Activated CD8-positive, alpha-beta T cell treated with anti-CD3 and anti-CD28 coated beads, Interleukin-2, amount 10 ng/mL, durations not matched to agents 7 days and 5 days (primary cell): ENCODE results near the gene KLHL22. TPM values are rescaled to one million over a fixed set of nuclear protein-coding genes. Genes with fewer than 3 reads are reported as not detected.
"Not testable (repeated sequence)": the region's sequence is repeated elsewhere in the genome, so short reads cannot be mapped to it uniquely, and the experiment has no call there.

Experiments
- ATAC-seq: fragments of 150-1000 bp; cut with Tn5 transposase; one replicate; pipeline ENCODE4 v1.10.0; 2021; ENCODE audit warnings: moderate library complexity
- CTCF ChIA-PET: fragments of 350-600 bp; sonication (Branson Sonifier 250); formaldehyde crosslinking; loops from one replicate; lab custom pipeline; 2021; ENCODE audit warnings: antibody characterized with exemption; lab: Charles Lee
- POLR2A ChIA-PET: fragments of 350-600 bp; sonication (Branson Sonifier 250); formaldehyde crosslinking; loops from one replicate; lab custom pipeline; 2021; ENCODE audit warnings: antibody characterized with exemption; lab: Charles Lee
- DNase-seq: peaks from one replicate; pipeline ENCODE4 v3.0.0-alpha.2; 2020
- H3K27ac Mint-ChIP-seq: one replicate; pipeline ENCODE4 v1.8.0; 2021; ENCODE audit warnings: mild to moderate bottlenecking, mixed read lengths
- H3K27me3 Mint-ChIP-seq: one replicate; pipeline ENCODE4 v1.8.0; 2021; ENCODE audit warnings: low read depth, mixed read lengths
- H3K36me3 Mint-ChIP-seq: one replicate; pipeline ENCODE4 v1.8.0; 2021; ENCODE audit warnings: low read depth, mixed read lengths
- H3K4me1 Mint-ChIP-seq: one replicate; pipeline ENCODE4 v1.8.0; 2021; ENCODE audit warnings: low read depth, mixed read lengths
- H3K4me3 Mint-ChIP-seq: one replicate; pipeline ENCODE4 v1.8.0; 2021; ENCODE audit warnings: mild to moderate bottlenecking, mixed read lengths
- H3K9me3 Mint-ChIP-seq: one replicate; pipeline ENCODE4 v1.8.0; 2022; ENCODE audit warnings: mixed read lengths; ENCODE audit not compliant: insufficient read depth
- total RNA-seq, 2 experiments: library from RNA; stranded (reverse); gene quantifications; one replicate each; pipeline ENCODE4 v1.2.3, GENCODE V29; 2021

KLHL22 gene
- total RNA-seq, 2 experiments from 2014 or later: 29.2 to 30.1 TPM

DNA sequence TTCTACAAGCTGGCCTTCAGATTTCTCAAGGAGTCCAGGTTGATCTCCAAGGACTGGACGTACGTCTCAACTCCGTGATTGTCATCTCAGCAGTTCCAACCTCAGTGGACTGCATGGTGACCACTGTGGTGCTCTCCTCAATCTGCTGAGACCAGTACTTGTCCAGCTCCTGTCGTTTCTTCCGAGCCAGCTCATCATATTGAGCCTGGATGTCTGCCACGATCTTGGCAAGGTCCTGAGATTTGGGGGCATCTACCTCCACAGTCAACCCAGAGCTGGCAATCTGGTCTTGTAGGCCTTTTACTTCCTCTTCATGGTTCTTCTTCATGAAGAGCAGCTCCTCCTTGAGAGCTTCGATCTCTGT lies 12.5 kb downstream of the KLHL22 start:
- H3K4me1 Mint-ChIP-seq, POLR2A ChIA-PET, DNase-seq, ATAC-seq, H3K27me3 Mint-ChIP-seq, H3K27ac Mint-ChIP-seq, H3K4me3 Mint-ChIP-seq, H3K9me3 Mint-ChIP-seq: not testable (repeated sequence)
- CTCF ChIA-PET: interaction anchor here (0.7 kb wide), 1 partner anchor 19 kb away, joined by 3 read pairs; no protein-coding TSS in a partner anchor
- H3K36me3 Mint-ChIP-seq: peaks cover 22% of the 10 kb centered on the region

DNA sequence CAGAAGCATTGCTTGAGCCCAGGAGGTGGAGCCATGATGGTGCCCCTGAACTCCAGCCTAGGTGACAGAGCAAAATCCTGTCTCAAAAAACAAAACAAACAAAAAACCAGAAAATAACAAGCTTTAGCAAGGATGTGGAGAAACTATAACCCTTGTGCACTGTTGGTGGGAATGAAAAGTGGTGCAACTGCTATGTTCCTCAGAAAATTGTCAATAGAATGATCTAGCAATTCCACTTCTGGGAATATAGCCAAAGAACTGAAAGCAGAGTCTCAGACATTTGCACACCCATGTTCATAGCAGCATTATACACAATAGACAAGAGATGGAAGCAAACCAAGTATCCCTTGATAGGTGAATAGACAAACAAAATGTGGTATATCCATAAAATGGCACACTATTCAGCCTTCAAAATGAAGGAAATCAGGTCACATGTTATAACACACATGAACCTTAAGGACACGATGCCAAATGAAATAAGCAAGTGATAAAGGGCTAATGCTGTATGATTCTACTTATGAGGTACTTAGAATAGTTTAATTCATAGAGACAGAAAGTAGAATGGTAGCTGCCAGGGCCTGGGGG lies 15.9 kb downstream of the KLHL22 start:
- Mint-ChIP-seq H3K4me1 (peaks cover 19% of the 10 kb centered on the region), H3K4me3 (no peak overlapping the region), H3K36me3 (peaks cover 14% of the 10 kb centered on the region), H3K27ac (no peak overlapping the region), H3K27me3 (no peaks in the 10 kb centered on the region), H3K9me3 (no peaks in the 10 kb centered on the region)
- ChIA-PET CTCF (interaction anchor here (0.8 to 1.7 kb wide), 2 partner anchors 16 to 62 kb away, joined by 3 to 5 read pairs; no protein-coding TSS in a partner anchor), POLR2A (no interaction called here)
- DNase-seq: no peak
- no peak for ATAC-seq

GRCh38 chr22:20478059-20478458 lies 17.5 kb downstream of the KLHL22 start:
- H3K4me3 Mint-ChIP-seq, CTCF ChIA-PET, ATAC-seq, H3K36me3 Mint-ChIP-seq, H3K27ac Mint-ChIP-seq, H3K27me3 Mint-ChIP-seq, DNase-seq, H3K9me3 Mint-ChIP-seq, POLR2A ChIA-PET: not testable (repeated sequence)
- peaks cover 21% of the 10 kb centered on the region for H3K4me1 Mint-ChIP-seq

DNA sequence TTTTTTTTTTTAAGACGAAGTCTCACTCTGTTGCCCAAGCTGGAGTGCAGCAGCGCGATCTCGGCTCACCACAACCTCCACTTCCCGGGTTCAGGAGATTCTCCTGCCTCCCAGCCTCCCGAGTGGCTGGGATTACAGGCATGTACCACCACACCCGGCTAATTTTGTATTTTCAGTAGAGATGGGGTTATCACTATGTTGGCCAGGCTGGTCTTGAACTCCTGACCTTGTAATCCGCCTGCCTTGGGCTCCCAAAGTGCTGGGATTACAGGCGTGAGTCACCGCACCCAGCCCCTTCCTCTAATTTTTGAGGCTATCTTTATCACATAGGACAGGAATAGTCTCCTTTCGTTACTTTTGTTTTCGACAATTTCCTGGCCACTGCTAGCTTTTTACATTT lies 20.0 kb downstream of the KLHL22 start:
- CTCF ChIA-PET, H3K27ac Mint-ChIP-seq, DNase-seq, H3K27me3 Mint-ChIP-seq, H3K4me3 Mint-ChIP-seq, H3K9me3 Mint-ChIP-seq, ATAC-seq: not testable (repeated sequence)
- peaks cover 21% of the 10 kb centered on the region for H3K4me1 Mint-ChIP-seq
- H3K36me3 Mint-ChIP-seq: peaks cover 10% of the 10 kb centered on the region
- POLR2A ChIA-PET: interaction anchor here (1.6 kb wide), 1 partner anchor 19 kb away, joined by 3 read pairs; no protein-coding TSS in a partner anchor

DNA sequence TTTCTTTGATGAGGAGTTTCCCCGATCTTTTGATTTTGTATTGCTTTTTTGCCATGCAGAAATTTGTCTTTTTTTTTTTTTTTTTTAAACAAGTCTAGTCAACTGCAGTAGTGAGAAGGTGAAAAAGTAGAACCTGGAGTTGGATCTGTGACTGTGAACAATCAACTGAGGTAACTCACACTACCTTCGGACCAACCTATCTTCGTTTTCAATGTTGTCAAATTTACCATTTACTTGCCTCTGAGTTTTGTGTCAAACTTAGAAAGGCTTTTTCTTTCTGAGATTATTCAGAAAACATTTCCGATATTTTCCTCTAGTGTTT lies 20.5 kb downstream of the KLHL22 start:
- ChIA-PET CTCF (interaction anchor here (1.2 kb wide), 1 partner anchor 12 kb away, joined by 4 read pairs; no protein-coding TSS in a partner anchor), POLR2A (interaction anchor here (1.6 kb wide), 1 partner anchor 19 kb away, joined by 3 read pairs; no protein-coding TSS in a partner anchor)
- no peak for ATAC-seq
- Mint-ChIP-seq H3K4me3 (no peak overlapping the region), H3K4me1 (peaks cover 20% of the 10 kb centered on the region), H3K27ac (no peak overlapping the region), H3K36me3 (peaks cover 13% of the 10 kb centered on the region), H3K27me3 (no peaks in the 10 kb centered on the region), H3K9me3 (no peaks in the 10 kb centered on the region)
- no peak for DNase-seq

GRCh38 chr22:20472629-20473442 lies 22.8 kb downstream of the KLHL22 start:
- no peak overlapping the region for H3K4me3 Mint-ChIP-seq
- peak overlapping the region; percentile 15 for H3K27ac Mint-ChIP-seq
- peaks cover 27% of the 10 kb centered on the region for H3K4me1 Mint-ChIP-seq
- no peak for DNase-seq
- H3K27me3 Mint-ChIP-seq: no peaks in the 10 kb centered on the region
- ChIA-PET CTCF (interaction anchor here (1.2 kb wide), 1 partner anchor 16 kb away, joined by 4 read pairs; no protein-coding TSS in a partner anchor), POLR2A (no interaction called here)
- ATAC-seq: no peak
- peaks cover 24% of the 10 kb centered on the region for H3K36me3 Mint-ChIP-seq
- H3K9me3 Mint-ChIP-seq: no peaks in the 10 kb centered on the region

DNA sequence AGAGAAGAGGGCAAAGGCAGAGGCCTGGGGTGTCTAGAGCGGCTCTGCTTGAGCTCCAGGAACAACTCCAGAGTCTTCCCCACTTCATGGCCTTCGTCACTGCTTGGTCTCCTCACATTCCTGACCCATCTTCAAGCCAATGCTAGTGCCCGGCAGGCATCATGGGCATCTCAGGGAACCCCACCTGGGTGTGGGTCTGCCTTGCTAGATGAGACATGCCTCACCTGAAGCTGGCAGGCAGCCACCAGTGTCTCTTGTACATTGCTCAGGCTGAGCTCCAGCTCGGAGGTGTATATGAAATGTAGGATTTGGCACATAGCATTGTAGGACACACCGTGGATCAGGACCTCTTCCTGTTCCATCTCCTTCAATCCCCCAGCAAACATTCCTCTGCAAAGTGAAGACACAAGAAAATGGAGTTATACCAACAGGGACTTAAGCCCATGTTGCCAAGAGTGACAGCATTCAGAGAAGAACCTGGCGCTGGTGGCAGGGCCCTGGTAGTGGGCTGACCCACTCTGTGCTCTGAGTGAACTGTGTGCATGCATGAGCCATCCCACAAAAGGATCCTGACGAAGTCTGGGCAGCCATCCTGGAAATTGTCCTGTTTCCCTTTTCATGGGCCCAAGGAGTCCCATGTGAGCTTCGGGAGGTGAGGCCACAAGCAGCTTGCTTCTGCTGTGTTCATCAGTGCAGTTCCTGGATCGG lies 24.3 kb downstream of the KLHL22 start:
- Mint-ChIP-seq H3K36me3 (peaks cover 22% of the 10 kb centered on the region), H3K4me1 (peaks cover 27% of the 10 kb centered on the region), H3K9me3 (no peaks in the 10 kb centered on the region), H3K4me3 (no peak overlapping the region), H3K27me3 (no peaks in the 10 kb centered on the region), H3K27ac (no peak overlapping the region)
- CTCF ChIA-PET: no interaction called here
- DNase-seq (no peak), ATAC-seq (no peak)
- POLR2A ChIA-PET: no interaction called here

GRCh38 chr22:20470525-20470924 lies 25.1 kb downstream of the KLHL22 start:
- H3K27me3 Mint-ChIP-seq, CTCF ChIA-PET, H3K27ac Mint-ChIP-seq: not testable (repeated sequence)

GRCh38 chr22:20469110-20469868 lies 26.3 kb downstream of the KLHL22 start:
- no peak overlapping the region for H3K4me3 Mint-ChIP-seq
- H3K27me3 Mint-ChIP-seq: no peaks in the 10 kb centered on the region
- H3K4me1 Mint-ChIP-seq: peaks cover 29% of the 10 kb centered on the region
- ChIA-PET POLR2A (no interaction called here), CTCF (interaction anchor here (2.8 kb wide), 1 partner anchor 13 kb away, joined by 13 read pairs; no protein-coding TSS in a partner anchor)
- H3K36me3 Mint-ChIP-seq: peaks cover 38% of the 10 kb centered on the region
- ATAC-seq (no peak), DNase-seq (no peak)
- no peaks in the 10 kb centered on the region for H3K9me3 Mint-ChIP-seq
- H3K27ac Mint-ChIP-seq: peak overlapping the region; percentile 56

More at GRCh38 chr22:20470525-20470924, 25.1 kb downstream of the KLHL22 start:
- ATAC-seq, H3K4me3 Mint-ChIP-seq, H3K9me3 Mint-ChIP-seq, DNase-seq, POLR2A ChIA-PET: not testable (repeated sequence)
- H3K36me3 Mint-ChIP-seq: peaks cover 25% of the 10 kb centered on the region
- H3K4me1 Mint-ChIP-seq: peaks cover 27% of the 10 kb centered on the region

- H3K27ac Mint-ChIP-seq: peak overlapping the region; percentile 8
- no peak overlapping the region for H3K4me3 Mint-ChIP-seq
- H3K9me3 Mint-ChIP-seq: no peaks in the 10 kb centered on the region
- no peaks in the 10 kb centered on the region for H3K27me3 Mint-ChIP-seq
- ATAC-seq: no peak
- peaks cover 50% of the 10 kb centered on the region for H3K4me1 Mint-ChIP-seq
- POLR2A ChIA-PET: no interaction called here
- no peak for DNase-seq
- CTCF ChIA-PET: interaction anchor here (2.8 kb wide), 1 partner anchor 11 kb away, joined by 13 read pairs; no protein-coding TSS in a partner anchor
- peaks cover 51% of the 10 kb centered on the region for H3K36me3 Mint-ChIP-seq
Observed at GRCh38 chr22:20466659-20467379, 28.8 kb downstream of the KLHL22 start.

DNA sequence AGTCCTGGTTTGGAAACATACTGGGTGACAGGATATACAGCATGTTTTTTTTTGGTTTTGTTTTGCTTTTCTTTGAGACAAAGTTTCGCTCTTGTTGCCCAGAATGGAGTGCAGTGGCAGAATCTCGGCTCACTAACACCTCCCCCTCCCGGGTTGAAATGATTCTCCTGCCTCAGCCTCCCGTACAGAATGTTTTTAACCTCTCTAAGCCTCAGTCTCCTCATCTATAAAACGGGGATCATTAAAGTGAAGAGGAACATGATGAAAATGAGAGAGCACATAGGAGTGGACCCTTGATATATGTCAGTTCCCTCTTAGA lies 29.9 kb downstream of the KLHL22 start:
- ChIA-PET CTCF (no interaction called here), POLR2A (no interaction called here)
- no peak overlapping the region for H3K4me3 Mint-ChIP-seq

More for the DNA sequence above, 29.9 kb downstream of the KLHL22 start:
- peaks cover 54% of the 10 kb centered on the region for H3K4me1 Mint-ChIP-seq
- DNase-seq (no peak), ATAC-seq (no peak)
- H3K27me3 Mint-ChIP-seq: no peaks in the 10 kb centered on the region
- peaks cover 52% of the 10 kb centered on the region for H3K36me3 Mint-ChIP-seq
- no peaks in the 10 kb centered on the region for H3K9me3 Mint-ChIP-seq
- peak overlapping the region; percentile 98 for H3K27ac Mint-ChIP-seq
